ENCODE results near the gene DAPK2.

The DAPK2 gene

GRCh38 chr15:63907521-63907920, 138.8 kb downstream of the DAPK2 start:
- ATAC-seq: no peak
- TF ChIP-seq CSRNP3 (CRISPR knock-in tag; IDR thresholded peaks at IDR 0.05) (no peak), ZFP3 (CRISPR knock-in tag; IDR thresholded peaks at IDR 0.05) (no peak), BACH2 (CRISPR knock-in tag; IDR thresholded peaks at IDR 0.05; ENCODE audit: borderline replicate concordance) (no peak), GLIS3 (CRISPR knock-in tag; IDR thresholded peaks at IDR 0.05) (no peak), CSDC2 (CRISPR knock-in tag; IDR thresholded peaks at IDR 0.05) (no peak), ISL1 (CRISPR knock-in tag; IDR thresholded peaks at IDR 0.05) (no peak), CREB5 (CRISPR knock-in tag; IDR thresholded peaks at IDR 0.05; ENCODE audit: low read depth) (no peak), ESRRG (CRISPR knock-in tag; IDR thresholded peaks at IDR 0.05) (no peak), ZNF8 (CRISPR knock-in tag; IDR thresholded peaks at IDR 0.05) (no peak)

GRCh38 chr15:63906266-63906584, 140.1 kb downstream of the DAPK2 start:
- TF ChIP-seq ARNTL (CRISPR knock-in tag; IDR thresholded peaks at IDR 0.05; ENCODE audit: borderline replicate concordance, low read depth): no peak
- TF ChIP-seq TCF4 (CRISPR knock-in tag; IDR thresholded peaks at IDR 0.05; ENCODE audit: borderline replicate concordance): no peak
- ATAC-seq: no peak

GRCh38 chr15:63905558-63906265, 140.6 kb downstream of the DAPK2 start:
- TF ChIP-seq ESRRG (CRISPR knock-in tag; IDR thresholded peaks at IDR 0.05) (no peak), POU6F1 (CRISPR knock-in tag; IDR thresholded peaks at IDR 0.05; ENCODE audit: borderline replicate concordance, low read depth) (no peak), ZFP30 (CRISPR knock-in tag; IDR thresholded peaks at IDR 0.05) (no peak), SNAI2 (CRISPR knock-in tag; IDR thresholded peaks at IDR 0.05) (no peak)
- no peak for ATAC-seq

- no peak for ATAC-seq
- TF ChIP-seq ZFP3 (CRISPR knock-in tag; IDR thresholded peaks at IDR 0.05) (no peak), CREB5 (CRISPR knock-in tag; IDR thresholded peaks at IDR 0.05; ENCODE audit: low read depth) (no peak), POU6F1 (CRISPR knock-in tag; IDR thresholded peaks at IDR 0.05; ENCODE audit: borderline replicate concordance, low read depth) (no peak), CSDC2 (CRISPR knock-in tag; IDR thresholded peaks at IDR 0.05) (no peak), OSR1 (CRISPR knock-in tag; IDR thresholded peaks at IDR 0.05) (no peak), BACH2 (CRISPR knock-in tag; IDR thresholded peaks at IDR 0.05; ENCODE audit: borderline replicate concordance) (no peak), ARNTL (CRISPR knock-in tag; IDR thresholded peaks at IDR 0.05; ENCODE audit: borderline replicate concordance, low read depth) (no peak), TOX (CRISPR knock-in tag; IDR thresholded peaks at IDR 0.05; ENCODE audit: borderline replicate concordance) (no peak), TSHZ2 (CRISPR knock-in tag; IDR thresholded peaks at IDR 0.05) (no peak), ZNF565 (CRISPR knock-in tag; conservative IDR thresholded peaks at IDR 0.05; ENCODE audit: low read depth) (no peak), GLIS3 (CRISPR knock-in tag; IDR thresholded peaks at IDR 0.05) (no peak), SNAI2 (CRISPR knock-in tag; IDR thresholded peaks at IDR 0.05) (no peak), PATZ1 (CRISPR knock-in tag; IDR thresholded peaks at IDR 0.05; ENCODE audit: borderline replicate concordance) (no peak), ZFP30 (CRISPR knock-in tag; IDR thresholded peaks at IDR 0.05) (no peak), ZNF70 (CRISPR knock-in tag; IDR thresholded peaks at IDR 0.05) (no peak), RARB (CRISPR knock-in tag; IDR thresholded peaks at IDR 0.05) (no peak), ZC3H10 (CRISPR knock-in tag; IDR thresholded peaks at IDR 0.05) (no peak)
Measured at GRCh38 chr15:63905131-63905530, 141.2 kb downstream of the DAPK2 start.
